GM21717 (cell line): ENCODE results near the gene GPR45.
A peak's percentile ranks its signal among the peaks of the same experiment; 100 is the strongest.
"Not testable (repeated sequence)": the region's sequence is repeated elsewhere in the genome, so short reads cannot be mapped to it uniquely, and the experiment has no call there.

Experiments
- ATAC-seq: cut with Tn5 transposase; IDR thresholded peaks from one replicate; pipeline ENCODE4 v1.9.1; 2021; ENCODE audit warnings: mild to moderate bottlenecking, moderate library complexity; ENCODE audit not compliant: unreplicated experiment

GPR45 gene, protein sequence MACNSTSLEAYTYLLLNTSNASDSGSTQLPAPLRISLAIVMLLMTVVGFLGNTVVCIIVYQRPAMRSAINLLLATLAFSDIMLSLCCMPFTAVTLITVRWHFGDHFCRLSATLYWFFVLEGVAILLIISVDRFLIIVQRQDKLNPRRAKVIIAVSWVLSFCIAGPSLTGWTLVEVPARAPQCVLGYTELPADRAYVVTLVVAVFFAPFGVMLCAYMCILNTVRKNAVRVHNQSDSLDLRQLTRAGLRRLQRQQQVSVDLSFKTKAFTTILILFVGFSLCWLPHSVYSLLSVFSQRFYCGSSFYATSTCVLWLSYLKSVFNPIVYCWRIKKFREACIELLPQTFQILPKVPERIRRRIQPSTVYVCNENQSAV

DNA sequence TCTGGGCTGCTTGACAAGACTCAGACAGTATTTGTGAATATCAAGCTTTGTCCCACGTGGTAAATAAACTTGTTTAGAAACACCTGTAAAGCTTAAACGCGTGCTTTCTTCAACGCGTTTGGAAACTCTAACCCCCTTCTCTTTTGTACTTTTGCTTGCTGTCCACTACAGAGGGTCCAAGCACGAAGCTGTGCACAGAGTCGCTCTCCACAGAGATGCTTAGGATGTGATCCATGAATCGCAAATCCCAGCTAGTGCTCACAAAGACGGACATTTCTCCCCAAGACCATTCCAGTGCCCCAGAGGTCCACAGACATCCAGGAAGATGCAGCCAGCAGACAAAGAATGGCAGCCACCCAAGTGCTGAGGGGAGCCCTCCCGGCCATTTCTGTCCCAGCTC is at the start of gene GPR45:
Gene GPR45, plus strand, starts transcription at position 301 of the 400 bp plus-strand sequence. CDS start 116 bp downstream, outside the sequence.
- ATAC-seq, result no peak

DNA sequence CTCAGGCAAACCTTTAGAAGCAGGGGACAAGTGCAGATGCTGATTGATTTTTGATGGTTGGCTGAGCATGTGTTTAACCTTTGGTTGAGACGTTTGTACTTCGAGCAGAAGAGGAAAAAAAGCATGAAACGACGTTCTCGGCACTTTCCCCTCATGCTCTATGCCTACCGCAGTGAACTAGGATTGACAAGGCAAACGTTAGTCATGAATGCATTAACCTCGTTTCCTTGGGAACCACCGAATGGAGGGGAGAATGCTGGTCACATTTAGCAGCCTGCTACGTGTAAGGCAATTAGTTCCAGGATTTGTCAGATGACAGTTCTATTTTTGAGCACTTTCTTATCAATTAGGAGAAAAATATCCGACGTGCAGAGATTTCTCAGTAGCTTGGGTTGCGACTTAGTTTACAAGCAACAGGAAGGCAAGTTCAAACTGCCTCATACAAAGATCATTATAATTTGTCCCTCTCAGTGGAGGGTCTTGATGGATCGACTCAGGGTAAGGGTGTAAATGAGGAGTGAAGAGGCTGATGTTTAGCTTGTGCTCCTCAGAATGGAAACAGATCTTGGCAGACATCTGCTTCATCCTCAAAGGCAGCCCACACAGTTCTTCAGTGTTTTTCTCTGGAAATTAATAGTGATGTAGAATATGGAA is 47.4 kb upstream of the GPR45 start:
- no peak for ATAC-seq

DNA sequence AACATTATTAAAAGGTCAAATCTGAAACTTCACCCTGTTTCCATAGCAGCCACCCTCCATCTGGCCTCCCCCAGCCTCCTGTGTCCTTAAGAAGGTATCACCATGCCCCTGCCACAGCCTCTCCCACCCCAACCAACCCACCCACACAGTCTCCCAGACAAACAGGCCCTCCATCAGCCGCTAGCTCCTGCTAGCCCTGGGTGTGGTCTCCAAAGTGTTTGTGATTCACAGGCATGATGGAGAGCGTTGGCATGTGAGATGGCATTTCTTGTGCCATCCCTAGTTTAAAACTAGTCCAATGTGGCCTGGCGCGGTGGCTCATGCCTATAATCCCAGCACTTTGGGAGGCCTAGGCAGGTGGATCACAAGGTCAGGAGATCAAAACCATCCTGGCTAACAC is 44.9 kb upstream of the GPR45 start:
- ATAC-seq, result no peak

DNA sequence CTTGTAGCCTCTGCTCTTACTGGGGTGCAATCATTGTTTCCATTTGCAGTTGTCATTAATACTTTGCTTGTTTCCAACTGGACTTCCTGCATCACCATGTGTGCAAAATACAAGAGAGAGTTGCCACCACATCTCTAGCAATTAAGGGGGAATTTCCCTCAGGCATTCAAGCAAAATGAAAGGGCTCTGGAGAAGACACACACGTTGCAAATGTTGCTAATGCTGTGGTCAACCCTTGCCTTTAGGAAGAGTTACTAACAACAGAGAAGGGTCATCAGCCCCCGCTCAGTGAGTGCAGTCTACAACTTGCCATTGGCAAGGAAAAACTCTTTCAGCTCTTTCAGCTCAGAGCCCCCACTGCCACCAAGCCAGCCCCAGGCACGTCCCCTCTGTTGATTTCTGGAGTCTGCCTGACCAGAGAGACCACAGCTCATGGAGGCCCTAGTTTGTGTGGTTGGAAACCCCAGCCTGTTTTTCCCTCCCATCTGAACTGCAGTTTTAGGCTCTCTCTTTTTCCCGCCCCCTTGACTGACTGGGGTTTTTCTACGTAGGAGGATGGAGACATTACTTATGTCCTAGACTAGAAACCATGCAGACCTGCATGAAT is 25.9 kb upstream of the GPR45 start:
- peak; percentile 62 for ATAC-seq

DNA sequence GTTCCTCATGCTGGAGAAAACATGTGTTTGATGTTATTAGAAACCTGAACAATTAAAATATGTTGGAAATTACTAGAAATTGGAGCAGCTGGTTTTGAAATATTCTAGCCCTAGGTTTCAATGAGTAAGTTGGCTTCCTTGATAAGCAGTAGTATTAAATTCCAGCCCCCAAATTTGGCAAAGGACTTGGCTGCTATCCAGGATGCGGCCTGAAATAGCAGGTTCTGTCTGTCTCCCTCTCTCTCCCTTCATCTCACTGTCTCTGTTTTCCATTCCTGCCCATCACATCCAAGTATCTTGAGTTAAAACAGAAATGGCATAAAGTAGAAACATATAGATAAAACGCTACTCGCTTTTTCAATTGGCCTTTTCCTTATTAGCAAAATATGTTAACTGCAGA is 20.9 kb upstream of the GPR45 start:
- ATAC-seq, result no peak

DNA sequence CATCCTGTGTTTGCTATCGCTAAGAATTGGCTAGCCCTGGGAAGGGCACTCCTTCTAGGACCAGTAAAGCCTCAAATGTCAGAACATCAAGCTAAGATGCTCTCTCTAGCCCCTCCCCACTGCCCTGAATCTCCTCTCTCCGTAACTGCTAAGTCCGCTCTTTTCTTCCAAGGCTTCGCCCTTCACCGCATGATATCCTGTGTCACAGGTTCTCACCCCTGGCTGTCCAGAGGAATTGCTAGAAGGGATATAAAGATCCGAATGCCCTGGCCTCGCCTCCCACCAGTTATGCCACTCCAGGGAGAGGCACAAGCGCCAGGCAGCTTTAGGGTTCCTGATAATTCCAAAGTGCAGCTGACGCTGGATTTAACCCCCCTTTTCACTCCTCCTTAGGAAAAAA is 17.1 kb upstream of the GPR45 start:
- no peak for ATAC-seq

DNA sequence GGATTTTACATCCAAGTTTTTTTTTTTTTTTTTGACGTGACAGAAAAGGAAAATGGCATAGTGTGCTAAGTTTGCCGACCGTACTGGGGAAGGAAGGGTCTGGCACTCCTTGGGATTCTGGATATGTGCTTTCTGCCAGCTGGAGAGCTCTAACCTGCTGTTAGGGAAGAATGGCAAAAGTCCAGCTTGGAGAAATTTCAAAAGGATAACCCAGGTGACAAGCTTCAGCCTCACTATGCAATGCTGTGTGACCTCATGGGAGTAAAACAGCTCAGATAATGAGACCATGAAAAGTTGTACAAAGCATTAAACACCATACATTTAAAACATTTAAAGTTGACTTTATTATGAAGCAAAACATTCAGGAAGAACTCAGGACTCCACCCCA is 10.3 kb upstream of the GPR45 start:
- no peak for ATAC-seq

DNA sequence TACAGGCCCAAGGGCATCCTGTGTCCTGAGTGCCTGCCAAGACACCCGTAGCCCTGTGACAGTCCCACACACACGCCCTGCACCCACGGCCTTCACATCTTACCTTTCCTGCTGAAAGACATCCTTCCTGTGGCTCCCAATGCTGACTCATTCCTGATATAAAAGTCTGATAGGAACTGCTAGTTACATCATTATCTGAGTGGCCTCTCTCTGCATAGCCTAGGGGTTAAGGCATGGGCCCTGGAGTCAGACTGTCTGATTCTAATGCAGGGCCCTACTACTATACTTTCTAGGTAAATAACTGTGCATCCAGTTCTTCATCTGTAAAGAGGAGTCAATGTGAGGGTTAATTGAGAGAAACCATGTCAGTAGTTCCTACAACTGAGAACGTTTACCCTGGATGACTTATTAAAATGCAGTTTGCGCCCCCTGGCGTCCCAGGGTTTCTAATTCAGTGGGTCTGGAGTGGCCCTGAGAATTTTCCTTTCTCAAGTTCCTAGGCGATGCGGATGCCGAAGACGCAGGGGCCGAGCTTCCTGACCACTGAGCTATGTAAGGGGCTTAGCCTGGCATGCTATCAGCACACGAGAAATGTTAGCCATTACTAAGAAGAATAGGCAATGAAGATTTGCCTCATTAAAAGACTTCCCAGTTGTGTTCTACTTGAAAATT is 6.0 kb upstream of the GPR45 start:
- ATAC-seq, result peak; percentile 66

DNA sequence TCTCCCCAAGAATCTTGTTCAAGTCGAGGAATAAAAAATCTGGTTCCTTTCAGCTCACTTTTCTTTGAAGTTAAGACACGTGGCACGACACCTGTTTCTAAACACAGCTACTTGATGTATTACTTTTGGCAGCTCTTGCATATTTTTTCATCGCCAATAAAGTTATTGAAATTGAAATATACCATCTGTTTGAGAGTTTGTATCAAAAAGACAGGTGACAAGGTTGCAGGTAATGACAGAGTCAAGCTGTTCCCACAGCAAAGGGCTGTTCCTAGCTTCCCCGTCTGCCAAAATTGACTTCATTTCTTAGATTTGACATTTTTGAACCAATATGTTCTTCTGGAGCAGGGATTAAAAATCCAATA is 5.5 kb upstream of the GPR45 start:
- no peak for ATAC-seq

DNA sequence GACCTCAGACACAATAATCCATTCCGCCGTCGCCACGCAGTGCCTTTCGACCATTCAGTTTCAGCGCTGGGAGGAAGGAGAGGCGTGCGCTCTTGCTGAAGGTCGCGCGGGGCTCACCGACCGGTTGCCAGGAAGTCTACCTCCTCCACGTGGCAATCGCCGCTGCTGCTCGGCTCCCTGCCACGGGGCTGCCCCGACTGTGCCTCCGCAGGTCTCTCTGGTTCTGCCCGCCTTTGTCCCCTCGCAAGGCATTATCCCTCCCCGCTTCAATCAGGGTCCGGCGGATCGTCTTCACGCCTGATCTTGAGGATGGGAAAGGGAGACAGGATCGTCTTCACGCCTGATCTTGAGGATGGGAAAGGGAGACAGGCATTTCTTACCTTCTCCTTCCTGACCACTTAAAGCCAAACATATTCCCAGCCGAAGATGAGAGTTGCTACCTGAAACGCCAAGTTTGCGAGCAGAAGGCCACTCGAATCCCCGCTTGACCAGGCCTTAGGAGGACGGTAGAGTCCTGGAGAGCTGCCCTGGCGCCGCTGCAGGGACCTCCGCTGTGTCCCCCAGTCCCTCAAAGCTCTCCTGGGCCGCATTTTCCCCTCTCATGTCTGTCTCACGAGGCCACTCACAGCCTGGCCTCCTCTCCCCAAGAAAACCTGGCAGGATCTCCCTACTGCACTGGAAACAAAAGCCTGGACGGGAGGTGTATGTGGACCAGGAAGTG is 4.3 kb upstream of the GPR45 start:
- no peak for ATAC-seq

DNA sequence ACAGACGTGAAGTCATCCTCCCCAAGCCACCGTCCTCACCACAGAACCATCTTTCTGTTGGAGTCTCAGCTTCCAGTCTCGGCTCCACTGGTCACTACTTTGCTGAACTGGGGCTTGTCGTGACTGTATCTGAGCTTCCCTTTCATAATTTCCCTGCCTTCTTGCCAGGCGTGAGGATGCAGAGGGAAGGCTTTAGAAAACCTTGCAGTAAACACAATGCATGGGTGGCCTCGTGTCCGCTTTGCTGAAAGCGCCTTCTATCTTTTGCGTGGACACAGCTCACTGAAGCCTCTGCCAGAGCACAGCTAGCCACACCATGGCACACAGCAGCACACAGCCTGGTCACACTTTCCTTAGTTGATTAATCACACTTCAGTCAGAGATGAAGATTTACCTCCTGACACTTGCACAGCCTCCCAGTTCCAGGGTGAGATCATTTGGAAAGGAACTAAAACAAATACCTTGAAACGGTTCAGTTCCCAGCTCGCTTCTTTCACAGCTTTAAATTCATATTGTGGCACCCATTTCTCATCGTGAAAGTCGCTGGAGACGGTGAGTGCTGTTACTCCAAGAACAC is 2.8 kb upstream of the GPR45 start:
- ATAC-seq, result no peak

DNA sequence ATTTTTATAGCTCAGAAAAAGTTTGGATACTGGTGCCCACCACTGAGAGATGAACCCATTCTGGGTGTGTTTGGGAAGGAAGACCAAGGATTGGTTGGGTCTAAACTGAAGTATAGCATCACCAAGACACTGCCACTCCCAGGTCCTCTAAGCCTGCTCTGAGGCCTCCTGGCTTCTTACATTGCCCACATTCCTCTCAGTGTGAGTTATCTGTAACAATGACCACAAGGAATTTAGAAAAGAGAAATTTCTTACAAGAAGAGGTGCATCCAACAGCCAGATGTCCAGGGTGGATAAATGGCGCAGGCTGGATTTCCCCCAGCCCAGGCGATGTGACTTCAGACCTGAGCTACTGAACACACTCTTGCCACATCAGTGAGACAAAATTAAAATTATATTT is 1.6 kb upstream of the GPR45 start:
- ATAC-seq, result no peak

DNA sequence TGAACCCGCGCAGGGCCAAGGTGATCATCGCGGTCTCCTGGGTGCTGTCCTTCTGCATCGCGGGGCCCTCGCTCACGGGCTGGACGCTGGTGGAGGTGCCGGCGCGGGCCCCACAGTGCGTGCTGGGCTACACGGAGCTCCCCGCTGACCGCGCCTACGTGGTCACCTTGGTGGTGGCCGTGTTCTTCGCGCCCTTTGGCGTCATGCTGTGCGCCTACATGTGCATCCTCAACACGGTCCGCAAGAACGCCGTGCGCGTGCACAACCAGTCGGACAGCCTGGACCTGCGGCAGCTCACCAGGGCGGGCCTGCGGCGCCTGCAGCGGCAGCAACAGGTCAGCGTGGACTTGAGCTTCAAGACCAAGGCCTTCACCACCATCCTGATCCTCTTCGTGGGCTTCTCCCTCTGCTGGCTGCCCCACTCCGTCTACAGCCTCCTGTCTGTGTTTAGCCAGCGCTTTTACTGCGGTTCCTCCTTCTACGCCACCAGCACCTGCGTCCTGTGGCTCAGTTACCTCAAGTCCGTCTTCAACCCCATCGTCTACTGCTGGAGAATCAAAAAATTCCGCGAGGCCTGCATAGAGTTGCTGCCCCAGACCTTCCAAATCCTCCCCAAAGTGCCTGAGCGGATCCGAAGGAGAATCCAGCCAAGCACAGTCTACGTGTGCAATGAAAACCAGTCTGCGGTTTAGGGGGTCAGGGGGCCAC is 897 bp downstream of the GPR45 start:
- no peak for ATAC-seq

DNA sequence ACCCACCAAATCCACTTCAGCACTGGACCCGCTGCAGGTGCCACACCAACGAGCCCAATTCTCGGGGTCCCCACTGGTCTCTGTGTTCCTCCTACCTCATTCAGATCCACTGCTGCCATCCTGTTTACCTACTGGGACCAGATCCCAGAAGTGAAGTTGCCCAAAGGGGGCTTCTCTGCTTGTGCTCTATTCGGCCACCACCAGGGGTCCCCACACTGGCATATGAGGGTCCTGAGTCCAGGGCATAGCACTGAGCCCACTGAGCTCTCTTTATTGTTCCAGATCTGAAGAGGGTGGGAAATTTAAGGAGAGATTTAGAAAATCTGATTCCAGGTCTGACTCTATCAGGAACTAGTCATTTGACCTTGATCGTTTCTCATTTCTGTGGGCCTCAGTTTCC is 2.4 kb downstream of the GPR45 start:
- no peak for ATAC-seq

DNA sequence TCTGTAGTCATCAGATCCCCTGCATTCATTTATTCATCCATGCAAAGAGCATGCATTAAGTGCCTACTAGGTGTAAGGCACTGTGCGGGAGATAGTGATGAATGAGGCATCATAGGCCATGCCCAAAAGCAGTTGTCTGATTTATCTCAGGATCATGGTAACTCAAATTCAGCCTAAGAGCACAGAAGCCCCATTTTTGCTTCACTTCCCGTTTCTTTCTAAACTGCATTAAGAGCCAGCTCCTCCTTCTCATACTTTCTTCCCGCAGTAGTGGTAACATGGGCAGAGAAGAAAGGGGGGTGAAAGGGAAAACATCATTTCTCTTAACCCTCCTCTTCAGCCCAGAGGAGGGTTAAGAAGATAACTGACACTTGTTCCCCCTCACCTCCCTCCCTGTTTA is 2.9 kb downstream of the GPR45 start:
- ATAC-seq, result no peak

DNA sequence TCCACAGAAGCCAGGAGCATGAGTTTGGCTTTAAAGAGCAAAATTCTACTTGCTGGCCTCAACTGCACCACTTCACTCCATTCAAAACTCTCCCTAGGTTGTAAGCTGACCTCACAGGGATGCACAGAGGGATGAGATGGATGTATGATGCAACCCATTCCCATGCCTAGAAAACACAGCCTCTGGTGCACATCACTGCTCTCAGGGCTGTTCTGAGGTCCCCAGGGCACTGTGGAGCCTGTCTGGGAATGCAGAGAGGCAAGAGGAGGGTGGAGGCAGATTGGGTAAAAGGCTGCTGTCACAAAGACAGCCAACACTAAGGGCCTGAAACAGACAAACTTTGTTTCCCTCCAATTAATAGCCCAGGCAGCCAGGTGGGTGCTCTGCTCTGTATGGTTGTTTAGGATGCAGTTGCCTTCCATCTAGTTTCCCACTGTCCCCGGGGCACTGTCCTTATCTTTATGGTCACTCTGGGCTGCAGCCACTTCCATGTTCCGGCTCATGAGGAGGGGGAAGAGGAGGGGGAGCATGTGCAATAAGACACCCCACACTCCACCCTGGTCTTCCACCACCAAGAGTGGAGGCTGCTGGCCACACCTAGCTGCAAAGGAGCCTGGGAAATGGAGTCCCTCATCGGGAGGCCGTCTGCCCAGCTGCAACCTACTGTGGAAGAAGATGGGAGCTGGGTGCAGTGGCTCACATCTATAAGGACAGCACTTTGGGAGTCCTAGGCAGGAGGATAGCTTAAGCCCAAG is 7.0 kb downstream of the GPR45 start:
- no peak for ATAC-seq

DNA sequence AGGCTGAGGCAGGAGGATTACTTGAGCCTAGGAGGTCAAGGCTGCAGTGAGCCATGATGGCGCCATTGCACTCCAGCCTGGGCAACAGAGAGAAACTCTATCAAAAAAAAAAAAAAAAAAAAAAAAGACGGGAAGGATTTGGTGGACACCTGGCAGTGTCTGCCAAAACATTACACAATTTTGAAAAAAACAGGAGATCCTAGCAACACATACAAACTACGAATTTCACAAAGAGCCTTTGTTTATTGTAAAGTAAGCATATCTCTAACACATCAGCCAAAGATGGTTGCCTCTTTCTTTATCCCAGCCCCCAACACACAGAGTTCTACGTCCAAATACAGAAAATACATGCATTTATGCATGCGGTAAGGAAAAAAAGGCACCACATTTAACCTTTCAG is 7.6 kb downstream of the GPR45 start:
- ATAC-seq, result no peak

DNA sequence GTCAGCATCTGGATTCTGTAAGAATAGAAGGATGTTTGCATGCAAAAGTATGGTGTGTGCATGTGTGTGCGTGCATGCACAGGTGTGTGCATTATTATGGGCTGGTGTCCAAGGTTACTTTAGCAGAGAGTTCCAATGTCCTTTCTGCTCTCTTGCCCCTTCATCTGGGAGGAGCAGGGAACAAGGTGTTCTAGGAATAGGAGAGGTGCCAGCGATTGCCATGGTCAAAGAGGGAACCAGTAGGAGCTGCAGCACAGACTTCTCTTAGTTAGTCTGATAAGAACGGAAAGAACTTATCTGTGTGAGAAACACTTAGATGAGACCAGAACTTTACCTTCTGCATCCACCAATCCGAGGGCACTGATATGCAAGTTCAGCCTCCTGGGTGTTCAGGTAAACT is 8.3 kb downstream of the GPR45 start:
- ATAC-seq, result no peak

DNA sequence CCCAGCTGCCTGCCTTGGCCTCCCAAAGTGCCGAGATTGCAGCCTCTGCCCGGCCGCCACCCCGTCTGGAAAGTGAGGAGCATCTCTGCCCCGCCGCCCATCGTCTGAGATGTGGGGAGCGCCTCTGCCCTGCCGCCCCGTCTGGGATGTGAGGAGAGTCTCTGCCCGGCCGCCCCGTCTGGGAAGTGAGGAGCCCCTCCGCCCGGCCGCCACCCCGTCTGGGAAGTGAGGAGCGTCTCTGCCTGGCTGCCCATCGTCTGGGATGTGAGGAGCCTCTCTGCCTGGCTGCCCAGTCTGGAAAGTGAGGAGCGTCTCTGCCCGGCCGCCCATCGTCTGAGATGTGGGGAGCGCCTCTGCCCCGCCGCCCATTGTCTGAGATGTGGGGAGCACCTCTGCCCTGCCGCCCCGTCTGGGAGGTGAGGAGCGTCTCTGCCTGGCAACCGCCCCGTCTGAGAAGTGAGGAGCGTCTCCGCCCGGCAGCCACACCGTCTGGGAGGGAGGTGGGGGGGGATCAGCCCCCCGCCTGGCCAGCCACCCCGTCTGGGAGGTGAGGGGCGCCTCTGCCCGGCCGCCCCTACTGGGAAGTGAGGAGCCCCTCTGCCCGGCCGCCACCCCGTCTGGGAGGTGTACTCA is 9.6 kb downstream of the GPR45 start:
- ATAC-seq, result not testable (repeated sequence)
